AG09309 (cell line): ENCODE data around the gene SGSM1.
A peak's percentile ranks its signal among the peaks of the same experiment; 100 is the strongest.

Experiments used
- DNase-seq: peaks from one replicate; pipeline ENCODE4 v3.0.0-alpha.2; 2010; ENCODE audit warnings: low read depth
- H3K4me3 ChIP-seq: 2 replicates; pipeline ENCODE4 v1.5.1; 2011; ENCODE audit warnings: mild to moderate bottlenecking, low read depth, low read length, moderate library complexity; ENCODE audit not compliant: control insufficient read depth
- TF ChIP-seq, protein P1 (sequence below): IDR thresholded peaks from 2 replicates; pipeline ENCODE4 v1.5.1; 2011; ENCODE audit warnings: mild to moderate bottlenecking, low read depth, low read length, inconsistent platforms; ENCODE audit not compliant: insufficient read depth, control insufficient read depth; ENCODE audit errors: missing control alignments

Gene SGSM1

DNA sequence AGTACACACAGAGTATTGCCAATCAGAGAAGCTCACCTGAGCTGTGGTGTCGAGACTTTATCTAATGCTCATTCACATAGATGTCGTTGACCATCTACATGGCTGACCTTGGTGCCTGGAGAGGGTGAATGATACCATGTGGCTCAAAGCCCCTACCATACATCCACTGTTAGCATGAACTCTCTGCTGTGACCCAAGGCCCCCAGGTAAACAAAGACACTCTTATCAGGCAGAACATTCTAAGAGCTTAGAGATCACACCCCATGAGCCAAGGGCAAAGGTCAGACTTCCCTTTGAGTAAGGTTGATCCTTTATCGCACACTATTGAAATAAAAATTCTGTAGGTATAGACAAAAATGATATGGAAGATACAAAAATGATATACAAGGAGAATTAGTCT is 16.5 kb upstream of the SGSM1 start:
- TF ChIP-seq, protein P1, sequence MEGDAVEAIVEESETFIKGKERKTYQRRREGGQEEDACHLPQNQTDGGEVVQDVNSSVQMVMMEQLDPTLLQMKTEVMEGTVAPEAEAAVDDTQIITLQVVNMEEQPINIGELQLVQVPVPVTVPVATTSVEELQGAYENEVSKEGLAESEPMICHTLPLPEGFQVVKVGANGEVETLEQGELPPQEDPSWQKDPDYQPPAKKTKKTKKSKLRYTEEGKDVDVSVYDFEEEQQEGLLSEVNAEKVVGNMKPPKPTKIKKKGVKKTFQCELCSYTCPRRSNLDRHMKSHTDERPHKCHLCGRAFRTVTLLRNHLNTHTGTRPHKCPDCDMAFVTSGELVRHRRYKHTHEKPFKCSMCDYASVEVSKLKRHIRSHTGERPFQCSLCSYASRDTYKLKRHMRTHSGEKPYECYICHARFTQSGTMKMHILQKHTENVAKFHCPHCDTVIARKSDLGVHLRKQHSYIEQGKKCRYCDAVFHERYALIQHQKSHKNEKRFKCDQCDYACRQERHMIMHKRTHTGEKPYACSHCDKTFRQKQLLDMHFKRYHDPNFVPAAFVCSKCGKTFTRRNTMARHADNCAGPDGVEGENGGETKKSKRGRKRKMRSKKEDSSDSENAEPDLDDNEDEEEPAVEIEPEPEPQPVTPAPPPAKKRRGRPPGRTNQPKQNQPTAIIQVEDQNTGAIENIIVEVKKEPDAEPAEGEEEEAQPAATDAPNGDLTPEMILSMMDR = no peak
- H3K4me3 ChIP-seq = no peak overlapping the region
- no peak for DNase-seq

DNA sequence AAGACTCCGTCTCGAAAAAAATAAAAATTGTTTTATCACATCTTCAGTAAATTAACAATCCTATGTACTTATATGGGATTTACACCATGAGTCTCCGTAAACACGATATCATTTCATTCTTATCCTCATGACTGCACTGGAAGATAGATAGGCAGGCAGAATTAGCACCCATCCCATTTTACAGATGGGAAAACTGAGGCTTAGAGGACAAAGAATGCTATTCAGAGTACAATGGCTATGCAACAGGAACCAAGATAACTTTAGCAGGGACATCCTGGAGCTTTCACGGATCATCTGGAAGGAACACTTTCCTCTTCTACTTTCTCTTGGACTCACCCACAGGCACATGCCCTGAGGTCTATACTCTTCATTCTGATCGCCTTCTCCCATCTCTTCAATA is 14.6 kb upstream of the SGSM1 start:
- TF ChIP-seq, protein P1 = no peak
- H3K4me3 ChIP-seq = no peak overlapping the region
- no peak for DNase-seq

DNA sequence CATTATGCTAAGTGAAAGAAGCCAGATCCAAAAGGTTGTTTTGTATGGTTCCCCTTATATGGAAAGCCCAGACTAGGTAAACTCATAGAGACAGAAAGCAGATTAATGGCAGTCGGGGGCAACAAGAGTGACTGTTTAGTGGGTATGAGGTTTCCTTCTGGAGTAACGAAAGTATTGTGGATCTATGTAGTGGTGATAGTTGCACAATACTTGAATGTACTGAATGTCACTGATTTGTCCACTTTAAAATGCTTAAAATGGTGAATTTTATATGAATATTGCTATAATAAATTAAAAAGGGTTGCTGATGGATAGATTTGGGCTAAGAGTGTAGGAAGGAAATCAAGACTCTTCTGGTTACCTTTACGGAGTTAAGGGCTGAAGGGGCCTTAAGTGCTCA is 10.0 kb upstream of the SGSM1 start:
- H3K4me3 ChIP-seq = no peak overlapping the region
- no peak for DNase-seq
- TF ChIP-seq, protein P1 = no peak

DNA sequence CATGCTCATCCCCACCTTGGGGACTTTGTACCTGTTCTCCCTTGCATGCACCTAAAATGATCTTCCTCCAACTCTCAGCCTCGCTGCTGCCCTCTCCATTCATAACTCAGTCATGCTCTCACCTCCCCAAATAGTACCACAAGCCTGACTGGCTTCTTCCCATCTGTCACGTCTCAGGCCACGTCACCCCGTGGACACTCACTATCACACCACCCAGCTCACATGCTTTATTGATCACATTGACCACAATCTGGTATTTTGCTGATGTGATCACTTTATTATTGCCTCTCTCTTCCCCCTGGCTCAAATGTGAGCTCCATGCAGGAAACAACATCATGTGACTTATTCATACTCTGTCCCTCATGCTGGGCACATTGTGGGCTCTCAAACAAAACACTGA is 9.2 kb upstream of the SGSM1 start:
- no peak overlapping the region for H3K4me3 ChIP-seq
- TF ChIP-seq, protein P1 = no peak
- DNase-seq = no peak

DNA sequence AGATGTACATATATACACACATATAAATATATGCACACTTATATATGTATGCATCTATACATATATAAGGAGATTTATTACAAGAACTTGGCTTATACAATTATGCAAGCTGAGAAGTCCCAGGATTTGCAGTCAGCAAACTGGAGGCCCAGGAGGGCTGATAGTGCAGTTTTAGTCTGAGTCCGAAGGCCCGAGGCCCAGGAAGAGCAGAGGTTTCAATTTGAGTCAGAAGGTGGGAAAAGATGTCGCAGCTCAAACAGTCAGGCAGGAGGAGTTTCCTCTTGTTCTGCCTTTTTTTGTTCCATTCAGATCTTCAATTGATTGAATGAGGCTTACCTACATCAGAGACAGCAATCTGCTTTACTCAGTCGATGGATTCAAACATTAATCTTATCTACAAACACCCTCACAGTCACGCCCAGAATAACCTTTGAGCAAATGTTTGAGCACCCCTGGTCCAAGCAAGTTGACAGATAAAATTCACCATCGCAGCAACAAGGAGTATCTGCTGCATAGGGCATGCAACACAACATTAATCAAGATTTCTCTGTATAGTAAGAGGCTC is 4.0 kb upstream of the SGSM1 start:
- no peak overlapping the region for H3K4me3 ChIP-seq
- DNase-seq = no peak
- TF ChIP-seq, protein P1 = no peak

DNA sequence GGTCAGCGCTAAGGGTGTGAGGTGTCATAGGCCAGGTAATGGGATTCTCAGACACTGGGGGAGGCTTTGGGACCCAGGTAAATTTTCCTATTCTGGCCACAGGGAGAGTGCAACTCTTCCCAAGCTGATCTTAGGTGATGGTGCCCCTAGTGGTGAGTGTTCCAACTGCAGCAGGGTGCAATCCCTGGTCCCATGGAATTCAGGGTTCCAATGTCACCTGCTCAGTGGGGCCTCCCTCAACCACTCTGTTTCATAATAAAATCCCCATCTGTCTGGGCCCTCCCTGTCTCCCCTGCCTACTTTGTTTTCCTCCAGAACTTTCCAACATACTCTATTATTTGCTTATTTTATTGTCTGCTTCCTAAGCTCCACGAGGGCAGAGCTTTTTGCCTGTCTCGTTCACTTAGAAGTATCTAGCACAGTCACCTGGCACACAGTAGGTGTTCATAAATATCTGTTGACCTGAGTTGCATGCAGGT is 2.9 kb upstream of the SGSM1 start:
- no peak overlapping the region for H3K4me3 ChIP-seq
- TF ChIP-seq, protein P1 = peak; percentile 90
- no peak for DNase-seq

DNA sequence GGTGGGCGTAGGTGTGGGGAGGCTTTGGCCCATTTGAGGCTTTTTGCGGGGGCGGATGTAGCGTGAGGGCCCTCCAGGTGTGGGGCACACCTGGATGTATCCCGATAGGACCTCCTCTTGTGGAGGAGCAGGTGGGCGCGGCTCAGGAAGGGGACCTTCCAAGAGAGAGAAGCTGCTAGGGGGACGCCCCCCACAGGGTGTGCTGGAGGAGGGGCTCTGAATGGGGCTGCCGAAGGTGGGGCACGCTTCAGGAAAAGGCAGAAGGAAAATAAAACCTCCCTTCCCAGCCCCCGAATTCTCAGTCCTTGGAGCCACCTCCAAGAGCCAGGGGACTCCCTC is 621 bp downstream of the SGSM1 start:
- no peak overlapping the region for H3K4me3 ChIP-seq
- no peak for DNase-seq
- TF ChIP-seq, protein P1 = no peak
